ENCODE data around the gene NMU.
"Not testable (repeated sequence)": the region's sequence is repeated elsewhere in the genome, so short reads cannot be mapped to it uniquely, and the experiment has no call there.

Gene NMU, protein sequence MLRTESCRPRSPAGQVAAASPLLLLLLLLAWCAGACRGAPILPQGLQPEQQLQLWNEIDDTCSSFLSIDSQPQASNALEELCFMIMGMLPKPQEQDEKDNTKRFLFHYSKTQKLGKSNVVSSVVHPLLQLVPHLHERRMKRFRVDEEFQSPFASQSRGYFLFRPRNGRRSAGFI

DNA sequence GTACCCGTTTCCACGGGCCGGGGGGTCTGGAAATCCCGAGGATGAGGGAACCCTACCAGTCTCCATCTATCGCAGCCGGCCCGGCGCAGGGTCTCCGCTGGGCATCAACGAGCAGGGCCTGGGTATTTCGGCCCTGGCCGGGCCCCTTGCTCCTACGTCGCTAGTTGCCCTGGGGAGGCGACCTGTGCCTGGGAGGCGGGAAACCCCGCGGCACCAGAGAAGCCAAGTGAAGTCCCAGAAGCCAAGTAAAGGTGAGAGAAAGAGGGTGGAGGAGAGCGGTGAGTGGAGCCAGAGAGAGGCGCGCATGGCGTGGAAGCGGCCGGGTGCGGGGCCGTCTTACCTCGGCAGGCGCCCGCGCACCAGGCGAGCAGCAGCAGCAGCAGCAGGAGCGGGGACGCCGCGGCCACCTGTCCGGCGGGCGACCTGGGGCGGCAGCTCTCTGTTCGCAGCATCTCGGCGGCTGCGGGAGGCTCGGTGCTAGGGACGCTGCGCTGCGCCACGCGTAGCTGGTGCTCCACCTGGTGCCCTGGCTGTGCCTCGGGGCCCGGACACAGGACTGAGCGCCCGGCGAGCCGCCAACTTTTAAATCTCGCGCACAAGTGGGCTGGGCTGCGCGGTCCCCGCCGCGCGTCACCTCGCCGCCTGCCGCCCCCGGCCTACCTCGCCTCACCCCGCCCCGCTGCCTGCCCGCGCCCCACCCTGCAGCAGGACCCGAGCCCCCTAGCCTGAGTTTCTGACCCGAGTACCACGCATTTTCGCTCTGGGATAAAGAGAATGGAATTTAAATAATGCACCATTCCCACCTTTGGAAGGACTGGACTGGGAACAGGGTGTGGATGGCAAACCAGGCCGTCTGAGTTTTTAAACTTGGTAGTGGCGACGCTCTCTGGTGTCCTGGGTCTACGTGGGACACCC is at the start of gene NMU:
NMU (minus strand) TSS at position 558 of the 915 bp plus-strand sequence; CDS start at position 452, 106 bp downstream.
- Mint-ChIP-seq H3K4me1 (ENCODE audit: low read depth) (peaks cover 14% of the 10 kb centered on the region), H3K27ac (no peak within 1 kb of the TSS), H3K4me3 (peak within 1 kb of the TSS; percentile 70), H3K36me3 (ENCODE audit: low read depth) (no peaks in the 10 kb centered on the region), H3K27me3 (peaks cover 78% of the 10 kb centered on the region), H3K9me3 (no peaks in the 10 kb centered on the region)
- peak; percentile 54 for DNase-seq

DNA sequence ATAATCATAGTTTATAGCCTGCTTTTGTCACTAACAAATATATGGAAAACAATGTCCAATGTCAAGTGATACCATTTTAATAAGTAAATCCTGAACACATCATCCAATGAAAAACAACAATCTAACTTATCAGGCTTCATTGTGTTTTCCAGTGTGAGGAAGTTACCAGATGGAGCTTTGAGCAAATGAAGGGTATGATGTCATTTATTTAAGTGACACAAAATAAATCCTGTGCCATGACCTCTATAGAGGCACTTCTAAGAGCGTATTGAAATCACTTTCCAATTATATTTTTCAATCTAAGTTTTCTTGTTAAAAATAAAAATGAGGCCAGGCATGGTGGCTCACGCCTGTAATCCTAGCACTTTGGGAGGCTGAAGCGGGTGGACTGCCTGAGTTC is 48.2 kb upstream of the NMU start:
- H3K9me3 Mint-ChIP-seq = no peaks in the 10 kb centered on the region
- no peak overlapping the region for H3K4me3 Mint-ChIP-seq
- peaks cover 1% of the 10 kb centered on the region for H3K27me3 Mint-ChIP-seq
- H3K27ac Mint-ChIP-seq = no peak overlapping the region
- H3K36me3 Mint-ChIP-seq (ENCODE audit: low read depth) = no peaks in the 10 kb centered on the region
- no peak for DNase-seq
- H3K4me1 Mint-ChIP-seq (ENCODE audit: low read depth) = no peaks in the 10 kb centered on the region

GRCh38 chr4:55682797-55683196 is 46.7 kb upstream of the NMU start:
- not testable (repeated sequence) for H3K36me3 Mint-ChIP-seq (ENCODE audit: low read depth); H3K4me3 Mint-ChIP-seq; DNase-seq; H3K27ac Mint-ChIP-seq; H3K4me1 Mint-ChIP-seq (ENCODE audit: low read depth); H3K27me3 Mint-ChIP-seq; H3K9me3 Mint-ChIP-seq

DNA sequence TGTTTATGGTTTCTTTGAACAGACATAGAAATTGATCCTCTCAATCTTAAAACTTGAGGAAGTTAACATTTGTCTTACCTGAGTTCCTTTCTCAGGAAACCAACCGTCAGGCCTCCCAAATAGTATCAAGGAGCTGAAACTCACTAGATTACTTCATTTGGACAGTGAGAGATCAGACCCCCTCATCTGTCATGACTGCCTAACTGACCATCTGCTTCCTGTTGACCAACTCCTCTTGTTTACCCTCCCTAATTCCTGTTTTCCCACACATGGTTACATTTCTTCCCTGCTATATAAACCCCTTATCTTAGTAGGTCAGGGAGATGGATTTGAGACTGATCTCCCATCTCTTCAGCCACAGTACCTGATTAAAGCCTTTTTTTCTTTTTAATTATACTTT is 46.2 kb upstream of the NMU start:
- Mint-ChIP-seq H3K27me3 (no peaks in the 10 kb centered on the region), H3K36me3 (ENCODE audit: low read depth) (no peaks in the 10 kb centered on the region), H3K4me3 (no peak overlapping the region), H3K27ac (no peak overlapping the region), H3K9me3 (no peaks in the 10 kb centered on the region), H3K4me1 (ENCODE audit: low read depth) (no peaks in the 10 kb centered on the region)
- DNase-seq = no peak

DNA sequence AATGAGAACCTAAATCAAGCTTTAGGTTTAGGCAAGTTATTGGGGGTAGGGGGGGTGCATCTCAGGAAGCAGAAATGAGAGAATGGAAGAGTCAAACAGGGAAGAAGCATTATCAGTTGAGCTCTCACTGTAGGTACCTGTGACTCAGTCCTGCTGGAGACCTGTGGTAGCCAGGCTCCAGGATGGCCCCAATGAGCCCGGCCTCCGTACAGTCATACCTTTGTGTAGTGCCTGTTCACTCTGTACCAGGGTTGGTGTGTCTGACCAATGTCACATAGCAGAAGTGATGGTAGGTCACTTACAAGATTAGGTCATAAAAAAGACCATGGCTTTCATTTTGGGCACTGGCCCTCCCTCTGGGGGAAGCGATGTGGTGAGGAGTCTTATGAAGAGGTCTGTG is 45.3 kb upstream of the NMU start:
- H3K4me3 Mint-ChIP-seq = no peak overlapping the region
- no peaks in the 10 kb centered on the region for H3K9me3 Mint-ChIP-seq
- H3K4me1 Mint-ChIP-seq (ENCODE audit: low read depth) = no peaks in the 10 kb centered on the region

GRCh38 chr4:55675196-55675793 is 39.2 kb upstream of the NMU start:
- Mint-ChIP-seq H3K9me3 (no peaks in the 10 kb centered on the region), H3K36me3 (ENCODE audit: low read depth) (no peaks in the 10 kb centered on the region), H3K4me1 (ENCODE audit: low read depth) (peaks cover 3% of the 10 kb centered on the region), H3K4me3 (no peak overlapping the region), H3K27me3 (peaks cover 38% of the 10 kb centered on the region), H3K27ac (no peak overlapping the region)
- no peak for DNase-seq

More for the DNA sequence above, 45.3 kb upstream of the NMU start:
- DNase-seq = no peak
- Mint-ChIP-seq H3K36me3 (ENCODE audit: low read depth) (no peaks in the 10 kb centered on the region), H3K27me3 (no peaks in the 10 kb centered on the region), H3K27ac (no peak overlapping the region)

DNA sequence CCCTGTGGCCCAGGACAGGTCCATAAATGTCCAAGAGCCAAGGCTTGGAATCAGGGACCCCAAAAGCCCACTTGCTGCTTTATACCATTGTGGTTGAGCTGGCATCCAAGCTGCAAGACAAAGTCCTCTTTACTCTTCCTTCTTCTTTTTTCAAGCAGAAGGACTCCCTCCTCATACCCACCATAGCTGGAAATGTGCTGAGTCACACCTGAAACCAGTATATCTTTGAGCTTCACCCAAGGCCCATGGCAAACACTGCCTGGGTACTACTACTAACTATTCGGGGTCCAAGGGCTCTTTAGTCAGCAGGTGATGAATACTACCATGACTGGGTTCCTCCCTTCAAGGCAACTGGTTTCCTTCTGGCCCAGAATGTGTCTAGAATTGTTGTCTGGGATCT is 37.3 kb upstream of the NMU start:
- H3K4me3 Mint-ChIP-seq = no peak overlapping the region
- no peaks in the 10 kb centered on the region for H3K36me3 Mint-ChIP-seq (ENCODE audit: low read depth)
- H3K27me3 Mint-ChIP-seq = peaks cover 47% of the 10 kb centered on the region
- no peaks in the 10 kb centered on the region for H3K9me3 Mint-ChIP-seq
- no peak for DNase-seq
- H3K27ac Mint-ChIP-seq = no peak overlapping the region
- H3K4me1 Mint-ChIP-seq (ENCODE audit: low read depth) = peaks cover 3% of the 10 kb centered on the region

- Mint-ChIP-seq H3K4me1 (ENCODE audit: low read depth) (peaks cover 3% of the 10 kb centered on the region), H3K4me3 (no peak overlapping the region), H3K27me3 (peaks cover 60% of the 10 kb centered on the region), H3K36me3 (ENCODE audit: low read depth) (no peaks in the 10 kb centered on the region), H3K27ac (no peak overlapping the region), H3K9me3 (no peaks in the 10 kb centered on the region)
- DNase-seq = no peak
These were observed 35.6 kb upstream of the NMU start for GRCh38 chr4:55671667-55672066.

DNA sequence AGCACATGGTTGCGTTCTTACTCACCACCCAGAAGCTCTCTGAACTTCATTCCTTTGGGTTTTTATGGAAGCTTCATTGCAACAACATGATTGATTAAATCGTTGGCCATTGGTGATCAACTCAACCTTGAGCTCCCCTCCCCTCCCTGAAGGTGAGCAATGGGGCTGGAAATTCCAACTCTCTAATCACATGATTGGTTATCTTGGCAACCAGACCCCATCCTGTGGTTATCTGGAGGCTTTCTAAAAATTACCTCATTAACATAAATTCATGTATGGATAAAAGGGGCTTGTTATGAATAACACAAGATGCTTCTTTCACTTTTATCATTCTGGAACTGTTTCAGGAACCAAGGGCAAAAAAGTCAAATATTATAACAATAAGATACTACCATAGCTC is 34.6 kb upstream of the NMU start:
- Mint-ChIP-seq H3K4me1 (ENCODE audit: low read depth) (peaks cover 3% of the 10 kb centered on the region), H3K9me3 (no peaks in the 10 kb centered on the region), H3K27me3 (peaks cover 57% of the 10 kb centered on the region), H3K4me3 (no peak overlapping the region), H3K36me3 (ENCODE audit: low read depth) (no peaks in the 10 kb centered on the region), H3K27ac (no peak overlapping the region)
- no peak for DNase-seq

DNA sequence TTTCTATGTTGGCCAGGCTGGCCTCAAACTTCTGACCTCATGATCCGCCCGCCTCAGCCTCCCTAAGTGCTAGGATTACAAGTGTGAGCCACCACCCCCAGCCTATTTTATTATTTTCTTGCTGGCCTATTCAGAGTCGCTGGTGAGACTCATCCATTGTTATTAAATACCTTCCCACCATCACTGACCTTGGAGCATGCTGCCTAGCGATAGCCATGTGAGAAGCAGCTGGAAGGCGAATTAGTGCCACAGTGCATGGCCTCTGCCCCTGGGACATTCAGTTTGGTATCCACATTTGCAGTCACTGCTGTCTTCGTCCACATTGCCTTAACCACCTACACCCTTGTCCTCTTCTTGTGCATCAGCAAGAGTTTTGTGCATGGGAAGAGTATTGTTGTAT is 32.4 kb upstream of the NMU start:
- no peak for DNase-seq
- Mint-ChIP-seq H3K9me3 (no peaks in the 10 kb centered on the region), H3K27me3 (peaks cover 39% of the 10 kb centered on the region), H3K4me1 (ENCODE audit: low read depth) (peaks cover 3% of the 10 kb centered on the region), H3K4me3 (no peak overlapping the region), H3K36me3 (ENCODE audit: low read depth) (no peaks in the 10 kb centered on the region), H3K27ac (no peak overlapping the region)

- DNase-seq = no peak
- H3K36me3 Mint-ChIP-seq (ENCODE audit: low read depth) = no peaks in the 10 kb centered on the region
- H3K4me1 Mint-ChIP-seq (ENCODE audit: low read depth) = peaks cover 7% of the 10 kb centered on the region
- no peak overlapping the region for H3K27ac Mint-ChIP-seq
- H3K9me3 Mint-ChIP-seq = no peaks in the 10 kb centered on the region
- H3K4me3 Mint-ChIP-seq = no peak overlapping the region
- peaks cover 27% of the 10 kb centered on the region for H3K27me3 Mint-ChIP-seq
These were observed 30.4 kb upstream of the NMU start for GRCh38 chr4:55666535-55666934.

- Mint-ChIP-seq H3K4me1 (ENCODE audit: low read depth) (peaks cover 18% of the 10 kb centered on the region), H3K27me3 (peaks cover 18% of the 10 kb centered on the region), H3K27ac (no peak overlapping the region), H3K36me3 (ENCODE audit: low read depth) (no peaks in the 10 kb centered on the region), H3K9me3 (peaks cover 7% of the 10 kb centered on the region), H3K4me3 (no peak overlapping the region)
- no peak for DNase-seq
These were observed 27.0 kb upstream of the NMU start for GRCh38 chr4:55663145-55663544.

- Mint-ChIP-seq H3K27me3 (peaks cover 4% of the 10 kb centered on the region), H3K27ac (peak overlapping the region; percentile 20), H3K4me1 (ENCODE audit: low read depth) (peaks cover 18% of the 10 kb centered on the region), H3K36me3 (ENCODE audit: low read depth) (no peaks in the 10 kb centered on the region), H3K9me3 (peaks cover 7% of the 10 kb centered on the region), H3K4me3 (no peak overlapping the region)
- DNase-seq = no peak
These were observed 25.4 kb upstream of the NMU start for GRCh38 chr4:55661398-55662056.

DNA sequence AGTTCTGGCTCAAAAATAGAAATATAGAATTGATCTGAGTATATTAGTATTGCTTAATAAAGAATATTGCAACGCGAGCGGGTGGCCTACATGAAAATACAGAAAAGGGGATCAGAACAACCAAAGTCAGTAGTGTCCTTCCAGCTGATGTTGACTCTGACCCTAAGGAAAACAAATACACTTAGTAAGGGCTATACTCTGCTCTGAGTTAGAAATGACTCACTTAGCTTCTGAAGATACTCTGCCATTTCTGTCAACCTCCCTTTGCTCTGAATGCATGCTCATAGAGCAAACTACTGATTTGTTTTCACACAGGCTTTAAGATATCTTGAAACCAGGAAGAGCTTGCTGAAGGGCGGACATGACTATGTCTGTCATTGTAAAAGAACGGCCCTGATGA is 22.6 kb upstream of the NMU start:
- H3K36me3 Mint-ChIP-seq (ENCODE audit: low read depth) = no peaks in the 10 kb centered on the region
- DNase-seq = no peak
- peaks cover 7% of the 10 kb centered on the region for H3K9me3 Mint-ChIP-seq
- H3K4me3 Mint-ChIP-seq = no peak overlapping the region
- H3K4me1 Mint-ChIP-seq (ENCODE audit: low read depth) = peaks cover 18% of the 10 kb centered on the region
- no peak overlapping the region for H3K27ac Mint-ChIP-seq
- H3K27me3 Mint-ChIP-seq = peaks cover 3% of the 10 kb centered on the region

All from activated T-cell treated with anti-CD3 and anti-CD28 coated beads, Interleukin-2, amount 50 U/mL, for 24 hours (primary cell).